DOHH2 (cell line): ENCODE data around the gene DPH7.

Experiments used
- CTCF ChIP-seq: fragments of 200-600 bp; sonication (generic); IDR thresholded peaks from one replicate; pipeline ENCODE4 v1.5.1; 2014; ENCODE audit warnings: antibody characterized with exemption, mild to moderate bottlenecking, low read depth, low read length; ENCODE audit not compliant: poor library complexity, severe bottlenecking
- EZH2phosphoT487 ChIP-seq: fragments of 200-600 bp; sonication (generic); IDR thresholded peaks from 2 replicates; pipeline ENCODE4 v1.6.1; 2017; ENCODE audit warnings: borderline replicate concordance, mild to moderate bottlenecking, antibody characterized with exemption, low read length, moderate library complexity, mixed read lengths

GRCh38 chr9:137524981-137525317, 53.8 kb downstream of the DPH7 start:
- TF ChIP-seq CTCF (no peak), EZH2phosphoT487 (no peak)
